ENCODE measurements around the gene SLITRK2.

SLITRK2 gene

DNA sequence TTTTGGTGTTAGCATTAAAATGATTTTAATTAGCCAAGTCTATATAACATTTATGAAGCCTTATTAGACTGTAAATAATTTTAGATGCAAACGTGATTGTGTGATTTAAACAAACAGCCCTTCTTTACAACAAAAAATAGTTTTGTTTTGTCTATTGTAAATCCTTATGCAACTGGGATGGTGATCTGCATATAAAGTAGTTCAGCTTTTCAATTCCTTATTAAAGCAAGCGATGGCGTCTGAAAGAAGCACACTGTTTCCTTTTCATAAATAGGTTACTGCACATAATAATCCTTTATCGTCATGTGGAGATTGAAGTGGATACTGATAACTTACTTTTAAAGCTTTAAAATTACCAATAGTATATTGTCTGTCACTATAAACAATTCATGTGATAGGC, 8.8 kb downstream of the SLITRK2 start:
- TF ChIP-seq CTCF (IDR thresholded peaks at IDR 0.05; ENCODE audit: control insufficient read depth, insufficient read depth, low read depth, low read length, missing control alignments), result no peak
- no peak for DNase-seq (ENCODE audit: low read depth)
- H3K4me3 ChIP-seq (ENCODE audit: control insufficient read depth, low read depth, low read length), result no peak overlapping the region

DNA sequence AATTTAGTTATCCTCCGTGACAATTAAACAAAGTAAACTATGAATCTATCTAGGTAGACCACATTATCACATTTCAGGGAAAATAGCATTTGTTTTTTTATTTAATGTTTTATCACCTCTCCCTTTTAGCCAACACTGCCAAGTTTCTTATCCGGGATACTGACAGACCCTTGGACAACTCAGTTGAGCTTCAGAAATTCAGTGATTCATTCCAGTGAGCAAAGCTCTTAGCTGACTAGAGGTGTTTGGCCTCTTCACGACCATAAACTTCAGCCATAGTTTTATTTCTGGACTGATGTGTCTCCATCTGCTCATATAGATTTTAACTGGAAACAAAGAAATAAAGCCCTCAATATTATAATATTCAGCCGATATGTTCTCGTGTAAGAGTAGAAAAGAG, 15.2 kb downstream of the SLITRK2 start:
- no peak overlapping the region for H3K4me3 ChIP-seq (ENCODE audit: control insufficient read depth, low read depth, low read length)
- DNase-seq (ENCODE audit: low read depth), result no peak
- no peak for TF ChIP-seq CTCF (IDR thresholded peaks at IDR 0.05; ENCODE audit: control insufficient read depth, insufficient read depth, low read depth, low read length, missing control alignments)

GRCh38 chrX:145840531-145840930, 22.9 kb downstream of the SLITRK2 start:
- H3K4me3 ChIP-seq (ENCODE audit: control insufficient read depth, low read depth, low read length), result no peak overlapping the region
- DNase-seq (ENCODE audit: low read depth), result no peak
- TF ChIP-seq CTCF (IDR thresholded peaks at IDR 0.05; ENCODE audit: control insufficient read depth, insufficient read depth, low read depth, low read length, missing control alignments), result no peak

- TF ChIP-seq CTCF (IDR thresholded peaks at IDR 0.05; ENCODE audit: control insufficient read depth, insufficient read depth, low read depth, low read length, missing control alignments), result no peak
- H3K4me3 ChIP-seq (ENCODE audit: control insufficient read depth, low read depth, low read length), result no peak overlapping the region
- DNase-seq (ENCODE audit: low read depth), result no peak
These were observed 25.7 kb downstream of the SLITRK2 start for GRCh38 chrX:145843146-145843904.

DNA sequence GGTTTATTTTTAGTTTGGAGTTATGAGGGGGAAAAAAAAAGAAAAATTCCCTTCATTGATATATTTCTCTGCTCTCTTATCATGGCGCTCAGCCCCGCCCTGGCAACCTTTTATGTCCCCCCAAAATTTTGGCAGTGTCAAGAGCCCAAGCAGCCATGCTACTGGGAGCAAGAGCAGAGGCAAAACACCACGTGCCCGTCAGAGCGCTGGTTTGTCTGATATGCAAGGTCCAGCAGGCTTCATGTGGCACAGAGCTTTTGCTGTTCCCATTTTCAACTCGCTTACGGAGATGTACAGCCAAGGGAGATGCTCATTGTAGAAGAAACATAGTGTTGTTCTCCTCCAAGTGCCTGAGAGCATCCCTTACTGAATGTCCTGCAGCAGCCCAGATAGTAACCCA, 27.3 kb downstream of the SLITRK2 start:
- H3K4me3 ChIP-seq (ENCODE audit: control insufficient read depth, low read depth, low read length), result no peak overlapping the region
- no peak for DNase-seq (ENCODE audit: low read depth)
- TF ChIP-seq CTCF (IDR thresholded peaks at IDR 0.05; ENCODE audit: control insufficient read depth, insufficient read depth, low read depth, low read length, missing control alignments), result no peak

DNA sequence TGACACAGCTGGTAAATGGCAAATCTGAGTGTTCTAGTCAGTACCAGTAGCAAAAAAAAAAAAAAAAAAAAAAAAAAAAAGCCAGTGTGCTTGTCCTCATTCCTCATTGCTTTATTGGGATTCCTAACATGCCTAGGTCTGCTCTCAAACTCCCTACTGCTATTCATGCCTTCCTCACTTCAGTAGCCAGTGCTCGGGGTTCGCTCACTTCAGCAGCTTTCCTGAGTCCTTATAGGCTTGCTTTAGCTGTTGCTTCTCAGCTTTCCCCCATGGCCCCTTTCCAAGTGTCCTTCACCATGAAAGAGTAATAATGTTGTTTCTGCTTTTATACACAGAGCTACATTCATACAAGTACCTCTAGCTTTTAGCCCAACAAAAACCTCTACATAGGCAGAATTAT, 30.8 kb downstream of the SLITRK2 start:
- no peak for DNase-seq (ENCODE audit: low read depth)
- no peak for TF ChIP-seq CTCF (IDR thresholded peaks at IDR 0.05; ENCODE audit: control insufficient read depth, insufficient read depth, low read depth, low read length, missing control alignments)

More for the DNA sequence above, 30.8 kb downstream of the SLITRK2 start:
- H3K4me3 ChIP-seq (ENCODE audit: control insufficient read depth, low read depth, low read length), result no peak overlapping the region

All from AG09309 (cell line).